Trophoblast cell (in vitro differentiated cells and primary cell): ENCODE measurements around the gene CSMD2.

ENCODE experiments used
- DNase-seq, 2 donors: peaks; one replicate each; pipeline ENCODE4 v3.0.0-alpha.2; 2016
- H2AFZ ChIP-seq: 2 replicates; pipeline ENCODE4 v1.6.1; 2013; ENCODE audit warnings: low read length, moderate library complexity, mild to moderate bottlenecking; ENCODE audit not compliant: insufficient read depth, poor library complexity
- H2AK5ac ChIP-seq: 2 replicates; pipeline ENCODE4 v1.6.1; 2013; ENCODE audit warnings: mild to moderate bottlenecking, low read length
- H2BK120ac ChIP-seq: 2 replicates; pipeline ENCODE4 v1.6.1; 2013; ENCODE audit warnings: low read length, mild to moderate bottlenecking, moderate library complexity; ENCODE audit not compliant: insufficient read depth, poor library complexity
- H2BK12ac ChIP-seq: 2 replicates; pipeline ENCODE4 v1.6.1; 2013; ENCODE audit warnings: mild to moderate bottlenecking, low read length, moderate library complexity
- H2BK5ac ChIP-seq: 2 replicates; pipeline ENCODE4 v1.6.1; 2013; ENCODE audit warnings: low read length, low read depth, moderate library complexity, mild to moderate bottlenecking; ENCODE audit not compliant: poor library complexity
- H3K14ac ChIP-seq: 2 replicates; pipeline ENCODE4 v1.6.1; 2013; ENCODE audit warnings: mild to moderate bottlenecking, low read length
- H3K18ac ChIP-seq: 2 replicates; pipeline ENCODE4 v1.6.1; 2013; ENCODE audit warnings: mild to moderate bottlenecking, low read length
- H3K23ac ChIP-seq: 2 replicates; pipeline ENCODE4 v1.6.1; 2013; ENCODE audit warnings: low read length
- H3K27ac ChIP-seq: 2 replicates; pipeline ENCODE4 v1.5.1; 2013; ENCODE audit warnings: low read depth, mild to moderate bottlenecking, inconsistent platforms, low read length, moderate library complexity
- H3K27me3 ChIP-seq: 2 replicates; pipeline ENCODE4 v1.6.1; 2013; ENCODE audit warnings: inconsistent platforms, mild to moderate bottlenecking, low read length, moderate library complexity; ENCODE audit not compliant: insufficient read depth
- H3K36me3 ChIP-seq, 2 experiments: 1 replicate in 1 of 2; 2 replicates in 1 of 2; pipeline ENCODE4 v1.6.1; 2013; ENCODE audit warnings: low read length in 2 of 2, mild to moderate bottlenecking in 2 of 2, moderate library complexity in 1 of 2; ENCODE audit not compliant: insufficient read depth in 2 of 2, control insufficient read depth in 1 of 2
- H3K4ac ChIP-seq: 2 replicates; pipeline ENCODE4 v1.6.1; 2013; ENCODE audit warnings: low read depth, mild to moderate bottlenecking, low read length, moderate library complexity
- H3K4me1 ChIP-seq, 2 experiments: 1 replicate in 1 of 2; 2 replicates in 1 of 2; pipeline ENCODE4 v1.6.1; 2013; ENCODE audit warnings: low read length in 2 of 2, mild to moderate bottlenecking in 2 of 2, moderate library complexity in 1 of 2; ENCODE audit not compliant: insufficient read depth in 2 of 2, control insufficient read depth in 1 of 2
- H3K4me2 ChIP-seq: 2 replicates; pipeline ENCODE4 v1.6.1; 2013; ENCODE audit warnings: inconsistent platforms, mild to moderate bottlenecking, low read length, moderate library complexity
- H3K4me3 ChIP-seq: 2 replicates; pipeline ENCODE4 v1.5.1; 2013; ENCODE audit warnings: mild to moderate bottlenecking, low read depth, low read length, inconsistent platforms
- H3K79me1 ChIP-seq: one replicate; pipeline ENCODE4 v1.6.1; 2013; ENCODE audit warnings: low read length
- H3K79me2 ChIP-seq: 2 replicates; pipeline ENCODE4 v1.6.1; 2013; ENCODE audit warnings: low read length, mild to moderate bottlenecking; ENCODE audit not compliant: control insufficient read depth, insufficient read depth, poor library complexity
- H3K9ac ChIP-seq: 2 replicates; pipeline ENCODE4 v1.6.1; 2013; ENCODE audit warnings: mild to moderate bottlenecking, low read length
- H3K9me3 ChIP-seq: 2 replicates; pipeline ENCODE4 v1.6.1; 2013; ENCODE audit warnings: low read depth, mild to moderate bottlenecking, control low read depth, inconsistent platforms, low read length; ENCODE audit not compliant: insufficient read depth
- H4K12ac ChIP-seq: 2 replicates; pipeline ENCODE4 v1.6.1; 2013; ENCODE audit warnings: low read depth, mild to moderate bottlenecking, low read length, moderate library complexity
- H4K8ac ChIP-seq: 2 replicates; pipeline ENCODE4 v1.6.1; 2013; ENCODE audit warnings: low read depth, mild to moderate bottlenecking, low read length, moderate library complexity
- H4K91ac ChIP-seq: one replicate; pipeline ENCODE4 v1.6.1; 2013; ENCODE audit warnings: low read depth, mild to moderate bottlenecking, low read length, moderate library complexity
- WGBS: extraction: QIAGEN DNeasy Blood & Tissue Kit; methylation state at CpG from one replicate; pipeline ENCODE4 v1.1.7; 2013; ENCODE audit warnings: missing lambda C conversion rate; ENCODE audit not compliant: insufficient read length, insufficient coverage; ENCODE audit errors: extremely low coverage; 5-methylcytosine and 5-hydroxymethylcytosine counted together

CSMD2 gene

DNA sequence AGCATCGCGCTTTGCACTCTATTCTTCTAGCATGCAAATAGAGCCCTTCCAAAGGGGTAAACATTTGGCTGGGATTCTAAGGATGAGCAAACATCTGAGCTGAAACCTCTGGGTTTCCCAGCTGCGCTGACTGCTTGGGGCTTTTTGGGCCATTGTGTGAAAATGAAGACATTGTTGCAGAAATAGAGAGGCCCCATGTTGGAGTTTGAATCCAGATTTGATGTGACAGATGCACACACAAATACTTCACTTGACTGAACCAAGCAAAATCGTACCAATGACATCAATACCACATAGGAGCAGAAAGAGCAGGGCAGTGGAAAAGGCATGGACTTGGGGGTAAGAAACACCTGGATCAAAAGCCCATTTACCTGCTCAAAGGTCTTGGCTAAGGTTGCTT is 445.7 kb downstream of the CSMD2 start:
- no peak overlapping the region for H4K8ac ChIP-seq
- H3K4ac ChIP-seq = no peak overlapping the region
- H3K4me1 ChIP-seq = no peaks in the 10 kb centered on the region
- H3K9me3 ChIP-seq = no peaks in the 10 kb centered on the region
- H3K4me3 ChIP-seq = no peak overlapping the region
- H3K23ac ChIP-seq = no peak overlapping the region
- no peak overlapping the region for H2BK12ac ChIP-seq
- H4K12ac ChIP-seq = no peak overlapping the region
- H3K27me3 ChIP-seq = no peaks in the 10 kb centered on the region
- H3K79me1 ChIP-seq = no peaks in the 10 kb centered on the region
- WGBS = no CpG with 5 or more reads among the region's 4 CpGs
- no peaks in the 10 kb centered on the region for H3K79me2 ChIP-seq
- no peak overlapping the region for H2AFZ ChIP-seq
- H2BK5ac ChIP-seq = no peak overlapping the region
- no peak overlapping the region for H3K18ac ChIP-seq
- no peak overlapping the region for H3K4me2 ChIP-seq
- H3K14ac ChIP-seq = no peak overlapping the region
- H2BK120ac ChIP-seq = no peak overlapping the region
- H4K91ac ChIP-seq = no peak overlapping the region
- no peak overlapping the region for H3K27ac ChIP-seq
- no peak for DNase-seq
- H3K9ac ChIP-seq = no peak overlapping the region
- H2AK5ac ChIP-seq = no peak overlapping the region
- H3K36me3 ChIP-seq = no peaks in the 10 kb centered on the region

DNA sequence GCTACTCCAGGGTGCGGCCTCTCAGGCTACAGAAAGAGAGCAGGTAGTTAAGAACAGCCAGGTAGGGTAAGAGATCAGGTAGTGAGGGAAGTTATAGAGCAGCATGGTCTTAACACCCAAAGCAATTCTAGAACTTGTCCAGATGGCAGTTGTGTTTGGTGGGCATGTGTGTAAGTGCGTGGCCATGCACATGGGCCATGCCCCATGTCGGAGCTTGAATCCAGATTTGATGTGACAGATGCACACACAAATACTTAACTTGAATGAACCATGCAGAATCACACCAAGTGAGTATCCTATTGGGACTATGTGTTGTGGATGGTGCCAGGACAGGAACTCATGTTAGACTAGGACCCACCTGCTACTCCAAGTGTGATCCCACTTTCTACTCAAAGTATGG is 446.8 kb downstream of the CSMD2 start:
- H3K4me2 ChIP-seq = no peak overlapping the region
- no peak overlapping the region for H3K18ac ChIP-seq
- H3K27me3 ChIP-seq = no peaks in the 10 kb centered on the region
- DNase-seq = no peak
- no peak overlapping the region for H2BK5ac ChIP-seq
- H4K91ac ChIP-seq = no peak overlapping the region
- H3K9ac ChIP-seq = no peak overlapping the region
- no peak overlapping the region for H2BK12ac ChIP-seq
- no peak overlapping the region for H3K14ac ChIP-seq
- no peak overlapping the region for H4K8ac ChIP-seq
- H3K23ac ChIP-seq = no peak overlapping the region
- no peaks in the 10 kb centered on the region for H3K9me3 ChIP-seq
- H3K79me2 ChIP-seq = no peaks in the 10 kb centered on the region
- no peak overlapping the region for H4K12ac ChIP-seq
- no peaks in the 10 kb centered on the region for H3K4me1 ChIP-seq
- H3K4ac ChIP-seq = no peak overlapping the region
- no peak overlapping the region for H2AK5ac ChIP-seq
- no CpG with 5 or more reads among the region's 3 CpGs for WGBS
- no peak overlapping the region for H2AFZ ChIP-seq
- H3K27ac ChIP-seq = no peak overlapping the region
- no peak overlapping the region for H2BK120ac ChIP-seq
- no peaks in the 10 kb centered on the region for H3K36me3 ChIP-seq
- H3K4me3 ChIP-seq = no peak overlapping the region
- no peaks in the 10 kb centered on the region for H3K79me1 ChIP-seq

GRCh38 chr1:33716976-33717688 is 447.9 kb downstream of the CSMD2 start:
- no peak overlapping the region for H3K18ac ChIP-seq
- no peak overlapping the region for H3K27ac ChIP-seq
- H3K9ac ChIP-seq = no peak overlapping the region
- H4K8ac ChIP-seq = no peak overlapping the region
- no peaks in the 10 kb centered on the region for H3K79me1 ChIP-seq
- DNase-seq = no peak
- H3K27me3 ChIP-seq = no peaks in the 10 kb centered on the region
- no peak overlapping the region for H3K14ac ChIP-seq
- H3K9me3 ChIP-seq = no peaks in the 10 kb centered on the region
- H2AK5ac ChIP-seq = no peak overlapping the region
- no peak overlapping the region for H3K23ac ChIP-seq
- no peak overlapping the region for H2BK12ac ChIP-seq
- H2AFZ ChIP-seq = no peak overlapping the region
- no peaks in the 10 kb centered on the region for H3K79me2 ChIP-seq
- no peak overlapping the region for H3K4ac ChIP-seq
- H3K4me1 ChIP-seq = peaks cover 2% of the 10 kb centered on the region in 2 experiments
- no peak overlapping the region for H3K4me3 ChIP-seq
- no peak overlapping the region for H3K4me2 ChIP-seq
- H4K91ac ChIP-seq = no peak overlapping the region
- no peak overlapping the region for H2BK5ac ChIP-seq
- H4K12ac ChIP-seq = no peak overlapping the region
- H3K36me3 ChIP-seq = no peaks in the 10 kb centered on the region
- no peak overlapping the region for H2BK120ac ChIP-seq
- whole genome bisulfite sequencing = no CpG with 5 or more reads among the region's 3 CpGs

GRCh38 chr1:33715195-33715811 is 449.7 kb downstream of the CSMD2 start:
- H3K4ac ChIP-seq = no peak overlapping the region
- H3K27ac ChIP-seq = no peak overlapping the region
- H2AK5ac ChIP-seq = no peak overlapping the region
- no peak overlapping the region for H3K18ac ChIP-seq
- H2BK12ac ChIP-seq = no peak overlapping the region
- no peaks in the 10 kb centered on the region for H3K27me3 ChIP-seq
- no peak overlapping the region for H3K9ac ChIP-seq
- H4K8ac ChIP-seq = no peak overlapping the region
- no peaks in the 10 kb centered on the region for H3K9me3 ChIP-seq
- H2BK5ac ChIP-seq = no peak overlapping the region
- no peak overlapping the region for H4K12ac ChIP-seq
- no peaks in the 10 kb centered on the region for H3K79me2 ChIP-seq
- WGBS = no CpG with 5 or more reads among the region's 7 CpGs
- H3K36me3 ChIP-seq = no peaks in the 10 kb centered on the region
- peak; percentile 3 to 27 for DNase-seq
- no peak overlapping the region for H3K4me3 ChIP-seq
- H4K91ac ChIP-seq = no peak overlapping the region
- no peak overlapping the region for H3K23ac ChIP-seq
- peaks cover 4 to 7% of the 10 kb centered on the region in 2 experiments for H3K4me1 ChIP-seq
- H3K14ac ChIP-seq = no peak overlapping the region
- H2AFZ ChIP-seq = no peak overlapping the region
- no peak overlapping the region for H2BK120ac ChIP-seq
- H3K4me2 ChIP-seq = no peak overlapping the region
- H3K79me1 ChIP-seq = no peaks in the 10 kb centered on the region
